HCT116 (cell line): ENCODE data around the gene PTOV1. TPM values are rescaled to one million over a fixed set of nuclear protein-coding genes. Genes with fewer than 3 reads are reported as not detected.
A peak's percentile ranks its signal among the peaks of the same experiment; 100 is the strongest.

Experiments
- ATAC-seq: fragments of 200-7000 bp; cut with Tn5 transposase; 2 replicates; pipeline ENCODE4 v1.9.1; 2020; ENCODE audit warnings: mild to moderate bottlenecking, moderate library complexity
- BruUV-seq: library from RNA; stranded (reverse); fragments of 400-500 nt; replicated peaks from 2 replicates; lab custom pipeline; 2021; lab: Mats Ljungman, UMichigan
- CTCF ChIA-PET: fragments of 300-600 bp; sonication (Branson Sonifier 250); formaldehyde crosslinking; loops from one replicate; lab custom pipeline; 2021; ENCODE audit warnings: antibody characterized with exemption; lab: Charles Lee
- POLR2A ChIA-PET: fragments of 300-600, 350-600 bp; sonication (Branson Sonifier 250); formaldehyde crosslinking; loops from one replicate; lab custom pipeline; 2021; ENCODE audit warnings: antibody characterized with exemption; lab: Charles Lee
- RAD21 ChIA-PET, 2 experiments: fragments of 300-600 bp; sonication (Branson Sonifier 250); formaldehyde crosslinking; loops; one replicate each; lab custom pipeline; 2023; ENCODE audit warnings: low total read pairs in 2 of 2; ENCODE audit not compliant: uncharacterized antibody in 2 of 2, unreplicated experiment in 2 of 2, low non-redundant PET in 1 of 2; lab: Charles Lee
- DNase-seq: peaks from one replicate; pipeline ENCODE4 v3.0.0-alpha.2; 2010; ENCODE audit warnings: low read depth, low spot score
- H2AFZ ChIP-seq: fragments of 200-600 bp; shearing (Covaris generic), sonication (generic); 2 replicates; pipeline ENCODE4 v1.6.1; 2017; ENCODE audit warnings: low read depth, mixed run types, mixed read lengths, antibody characterized with exemption, low read length; ENCODE audit not compliant: poor library complexity, severe bottlenecking
- H3K27ac ChIP-seq: 2 replicates; pipeline ENCODE4 v1.5.1; 2012; ENCODE audit warnings: low read depth, low read length
- H3K27me3 ChIP-seq: fragments of 200-600 bp; sonication (generic); 2 replicates; pipeline ENCODE4 v1.6.1; 2016; ENCODE audit warnings: mixed run types, low read length, mixed read lengths; ENCODE audit not compliant: insufficient read depth
- H3K36me3 ChIP-seq, 2 experiments: fragments of 200-500 bp in 1 of 2; fragments of 200-600 bp in 1 of 2; sonication (Bioruptor generic) in 1 of 2; sonication (generic) in 1 of 2; 2 replicates each; pipeline versions ENCODE4 v1.5.1 to v1.6.1; 2014 to 2016; ENCODE audit warnings: low read length in 2 of 2, inconsistent platforms in 1 of 2, mixed read lengths in 1 of 2, mixed run types in 1 of 2; ENCODE audit not compliant: insufficient read depth in 2 of 2, control insufficient read depth in 1 of 2
- H3K4me1 ChIP-seq, 2 experiments: fragments of 200-600 bp in 1 of 2; sonication (generic) in 1 of 2; 2 replicates each; pipeline versions ENCODE4 v1.5.1 to v1.6.1; 2012 to 2017; ENCODE audit warnings: low read length in 2 of 2, inconsistent platforms in 1 of 2, mild to moderate bottlenecking in 1 of 2, mixed read lengths in 1 of 2, mixed run types in 1 of 2, moderate library complexity in 1 of 2; ENCODE audit not compliant: insufficient read depth in 2 of 2, control insufficient read depth in 1 of 2
- H3K4me2 ChIP-seq: fragments of 200-600 bp; sonication (generic); 2 replicates; pipeline ENCODE4 v1.6.1; 2017; ENCODE audit warnings: mixed run types, low read length, mixed read lengths
- H3K4me3 ChIP-seq, 2 experiments: fragments of 200-600 bp in 1 of 2; sonication (generic) in 1 of 2; replicated peaks in 1 of 2; 2 replicates each; pipeline ENCODE4 v1.5.1; 2011 to 2016; ENCODE audit warnings: low read length in 2 of 2, control low read depth in 1 of 2, low read depth in 1 of 2, mild to moderate bottlenecking in 1 of 2, mixed read lengths in 1 of 2, mixed run types in 1 of 2
- H3K79me2 ChIP-seq: fragments of 200-600 bp; sonication (generic); 2 replicates; pipeline ENCODE4 v1.6.1; 2017; ENCODE audit warnings: mild to moderate bottlenecking, mixed run types, low read length, moderate library complexity, mixed read lengths; ENCODE audit not compliant: insufficient read depth
- H3K9ac ChIP-seq: fragments of 200-600 bp; sonication (generic); 2 replicates; pipeline ENCODE4 v1.6.1; 2016; ENCODE audit warnings: low read length, mixed read lengths
- H3K9me2 ChIP-seq: fragments of 200-600 bp; sonication (generic), shearing (Covaris generic); 2 replicates; pipeline ENCODE4 v1.6.1; 2017; ENCODE audit warnings: mixed run types, mild to moderate bottlenecking, moderate library complexity; ENCODE audit not compliant: insufficient read depth
- H3K9me3 ChIP-seq, 2 experiments: fragments of 200-500 bp in 1 of 2; fragments of 200-600 bp in 1 of 2; sonication (Bioruptor generic) in 1 of 2; sonication (generic) in 1 of 2; 2 replicates each; pipeline ENCODE4 v1.6.1; 2014 to 2017; ENCODE audit warnings: low read length in 2 of 2, mixed read lengths in 2 of 2, inconsistent platforms in 1 of 2, low read depth in 1 of 2, mild to moderate bottlenecking in 1 of 2, mixed run types in 1 of 2, moderate library complexity in 1 of 2; ENCODE audit not compliant: control insufficient read depth in 1 of 2, insufficient read depth in 1 of 2
- H4K20me1 ChIP-seq: fragments of 200-600 bp; sonication (generic), shearing (Covaris generic); 2 replicates; pipeline ENCODE4 v1.6.1; 2017; ENCODE audit warnings: mixed run types, mild to moderate bottlenecking, moderate library complexity; ENCODE audit not compliant: insufficient read depth
- EGR1 ChIP-seq: IDR thresholded peaks from 2 replicates; pipeline ENCODE4 v1.6.1; 2012; ENCODE audit warnings: low read depth
- POLR2AphosphoS5 ChIP-seq: IDR thresholded peaks from 2 replicates; pipeline ENCODE4 v1.6.1; 2011; ENCODE audit warnings: mild to moderate bottlenecking, low read depth, low read length, moderate library complexity
- SP1 ChIP-seq: IDR thresholded peaks from 2 replicates; pipeline ENCODE4 v1.6.1; 2012; ENCODE audit warnings: low read depth
- YY1 ChIP-seq: IDR thresholded peaks from 2 replicates; pipeline ENCODE4 v1.6.1; 2011; ENCODE audit warnings: low read length, low read depth, moderate library complexity, mild to moderate bottlenecking; ENCODE audit not compliant: insufficient replicate concordance; ENCODE audit errors: extremely low read depth
- ZBTB33 ChIP-seq: IDR thresholded peaks from 2 replicates; pipeline ENCODE4 v1.6.1; 2011; ENCODE audit warnings: mild to moderate bottlenecking, low read length, moderate library complexity; ENCODE audit not compliant: insufficient replicate concordance; ENCODE audit errors: extremely low read depth
- intact Hi-C: fragments of 100-400 bp; cut with micrococcal nuclease; formaldehyde crosslinking; loops from 2 replicates; pipeline ENCODE4 v1.10.0; 2022
- total RNA-seq: library from RNA; stranded (reverse); gene quantifications from one replicate; pipeline ENCODE4 v1.2.1, GENCODE V29; 2021; ENCODE audit not compliant: unreplicated experiment
- TF ChIP-seq, protein P1 (sequence below): IDR thresholded peaks from 2 replicates; pipeline ENCODE4 v1.6.1; 2012

PTOV1 gene
- total RNA-seq, 1 experiment from 2014 or later, result 236 TPM

DNA sequence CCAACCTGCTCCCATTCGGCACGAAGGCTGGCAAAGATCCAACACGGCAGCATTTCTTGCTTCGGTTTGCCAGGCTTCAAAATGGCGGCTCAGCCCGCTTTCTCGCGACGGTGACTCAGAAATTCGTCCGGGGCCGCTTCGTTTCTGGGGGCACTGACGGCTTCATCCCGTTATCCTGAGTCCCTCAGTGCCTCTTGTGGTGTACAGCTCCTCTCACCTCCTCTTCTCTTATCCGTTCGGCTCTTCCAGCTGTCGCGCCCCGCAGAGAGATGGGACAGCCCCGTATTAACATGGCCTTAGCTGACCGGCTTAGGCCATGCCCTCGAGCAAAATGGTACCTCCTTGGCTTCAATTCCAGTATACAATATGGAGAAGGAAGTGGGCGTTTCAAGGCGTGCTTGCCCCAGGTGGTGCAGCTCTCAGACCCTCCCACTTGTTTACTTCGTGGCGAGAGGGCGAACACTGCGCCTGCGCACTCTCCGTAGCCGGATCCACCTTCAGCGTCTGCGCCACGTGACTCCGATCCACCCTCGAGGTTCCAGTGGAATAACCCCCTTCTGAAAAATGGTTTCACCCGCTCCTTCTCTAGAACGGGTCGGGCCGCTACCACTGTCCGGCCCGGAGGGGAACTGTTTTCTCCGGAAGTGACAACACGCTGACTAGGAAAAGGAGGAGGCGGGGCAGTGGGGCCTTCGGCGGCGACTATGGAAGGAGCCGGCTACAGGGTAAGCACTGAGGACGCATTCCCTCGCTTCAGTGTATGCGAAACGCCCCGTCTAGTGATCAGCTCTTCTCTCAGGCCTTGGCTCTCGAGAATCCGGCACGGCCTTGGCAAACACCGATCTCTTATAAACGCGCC lies 26.3 kb downstream of the PTOV1 start, which contains the start of the genes AKT1S1 and TBC1D17 (continued):
- TF ChIP-seq ZBTB33 (peak; percentile 82), POLR2AphosphoS5 (peak; percentile 73), EGR1 (no peak)

- Histone ChIP-seq H3K36me3 (peaks cover 8 to 16% of the 10 kb centered on the region in 2 experiments), H3K4me3 (peak overlapping the region; percentile 79 to 89), H3K27ac (peak overlapping the region; percentile 98), H3K79me2 (peaks cover 32% of the 10 kb centered on the region), H4K20me1 (no peaks in the 10 kb centered on the region), H3K9me3 (peaks cover 0 to 6% of the 10 kb centered on the region in 2 experiments; a peak in 1 of 4 replicates), H3K9ac (peak overlapping the region; percentile 93), H2AFZ (no peak overlapping the region), H3K27me3 (no peaks in the 10 kb centered on the region), H3K9me2 (no peaks in the 10 kb centered on the region), H3K4me2 (peak overlapping the region; percentile 99), H3K4me1 (peaks cover 11 to 28% of the 10 kb centered on the region in 2 experiments)
- ATAC-seq (peak; percentile 81), DNase-seq (peak; percentile 93)
- ChIA-PET RAD21 (no interaction called here), CTCF (no interaction called here), POLR2A (interaction anchor here (1.6 kb wide), 1 partner anchor 9 kb away, joined by 5 read pairs; no protein-coding TSS in a partner anchor)
- TF ChIP-seq ZBTB33, result no peak
- TF ChIP-seq, protein P1, sequence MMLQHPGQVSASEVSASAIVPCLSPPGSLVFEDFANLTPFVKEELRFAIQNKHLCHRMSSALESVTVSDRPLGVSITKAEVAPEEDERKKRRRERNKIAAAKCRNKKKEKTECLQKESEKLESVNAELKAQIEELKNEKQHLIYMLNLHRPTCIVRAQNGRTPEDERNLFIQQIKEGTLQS, result no peak
- TF ChIP-seq SP1, result no peak
- peak; percentile 50; the same call in 1 of the 2 replicates for TF ChIP-seq POLR2AphosphoS5
- peak; percentile 39 for TF ChIP-seq YY1
- intact Hi-C loops, result loop anchor here (1.0 kb wide), 1 partner anchor 9 kb away; no protein-coding TSS in a partner anchor
- no TSS peak for BruUV-seq
These were observed 27.2 kb downstream of the PTOV1 start for GRCh38 chr19:49877879-49878743.
